ENCODE data around the gene LYPD3. TPM values are rescaled to one million over a fixed set of nuclear protein-coding genes. Genes with fewer than 3 reads are reported as not detected.
A peak's percentile ranks its signal among the peaks of the same experiment; 100 is the strongest.
"Not testable (repeated sequence)": the region's sequence is repeated elsewhere in the genome, so short reads cannot be mapped to it uniquely, and the experiment has no call there.

The LYPD3 gene
- polyA plus RNA-seq, 3 donors: 0.24 to 22.9 (median 0.48) TPM

DNA sequence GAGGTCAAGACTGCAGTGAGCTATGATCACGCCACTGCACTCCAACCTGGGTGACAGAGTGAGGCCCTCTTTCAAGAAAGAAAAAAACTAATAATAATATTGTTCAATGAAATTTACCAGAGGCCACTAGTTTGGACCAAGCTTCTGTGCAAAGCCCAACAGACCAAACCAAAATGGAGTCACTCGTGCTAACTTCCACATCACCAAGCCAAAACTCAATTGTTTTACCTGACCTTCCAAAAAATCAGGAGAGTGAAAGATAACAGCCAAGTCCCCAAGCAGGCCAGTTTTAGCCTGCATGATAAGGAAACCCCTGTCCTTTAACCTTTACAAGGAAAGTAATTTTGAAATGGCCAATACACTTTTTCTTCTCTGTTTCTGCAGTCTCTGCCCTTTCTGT lies 20.0 kb downstream of the LYPD3 start:
- H3K9ac ChIP-seq (ENCODE audit: insufficient read depth, low read length, poor library complexity, severe bottlenecking): no peak overlapping the region
- H3K9me3 ChIP-seq (replicated peaks in 1 of 2; ENCODE audit: control insufficient read depth in 1 of 2, insufficient read depth in 1 of 2, low read length in 2 of 2): no peaks in the 10 kb centered on the region
- H3K4me3 ChIP-seq (replicated peaks in 1 of 3; ENCODE audit: low read depth in 2 of 3, low read length in 3 of 3): no peak overlapping the region
- peaks cover 35 to 36% of the 10 kb centered on the region in 2 donors for H3K4me1 ChIP-seq (ENCODE audit: control insufficient read depth in 1 of 2, insufficient read depth in 2 of 2, low read length in 2 of 2)
- WGBS (ENCODE audit: insufficient coverage): 100% methylated on average over 1 of the region's 2 CpGs
- intact Hi-C loops (cut with micrococcal nuclease): loop anchor here in 1 of 2 donors (5.0 kb wide), 2 partner anchors 62 to 77 kb away; no protein-coding TSS in a partner anchor
- Mint-ChIP-seq H3K4me1 (peaks cover 25% of the 10 kb centered on the region), H3K9me3 (peaks cover 0 to 3% (median 0%) of the 10 kb centered on the region in 7 donors), H3K27me3 (ENCODE audit: low read depth in 3 of 3) (peaks cover 8 to 16% (median 12%) of the 10 kb centered on the region in 3 donors), H3K36me3 (no peaks in the 10 kb centered on the region), H3K4me3 (no peak overlapping the region), H3K27ac (no peak overlapping the region)
- H3K27ac ChIP-seq (ENCODE audit: low read depth in 1 of 2, low read length in 2 of 2): no peak overlapping the region
- H4K20me1 ChIP-seq (ENCODE audit: insufficient read depth, low read length): no peaks in the 10 kb centered on the region
- no peak overlapping the region for H2AFZ ChIP-seq (ENCODE audit: insufficient read depth, low read depth, low read length, poor library complexity, severe bottlenecking)
- no peak for DNase-seq
- no peaks in the 10 kb centered on the region for H3K27me3 ChIP-seq (ENCODE audit: control insufficient read depth in 2 of 2, insufficient read depth in 2 of 2, low read length in 2 of 2)
- no peaks in the 10 kb centered on the region for H3K79me2 ChIP-seq (ENCODE audit: insufficient read depth, low read length)
- TF ChIP-seq, protein P1, sequence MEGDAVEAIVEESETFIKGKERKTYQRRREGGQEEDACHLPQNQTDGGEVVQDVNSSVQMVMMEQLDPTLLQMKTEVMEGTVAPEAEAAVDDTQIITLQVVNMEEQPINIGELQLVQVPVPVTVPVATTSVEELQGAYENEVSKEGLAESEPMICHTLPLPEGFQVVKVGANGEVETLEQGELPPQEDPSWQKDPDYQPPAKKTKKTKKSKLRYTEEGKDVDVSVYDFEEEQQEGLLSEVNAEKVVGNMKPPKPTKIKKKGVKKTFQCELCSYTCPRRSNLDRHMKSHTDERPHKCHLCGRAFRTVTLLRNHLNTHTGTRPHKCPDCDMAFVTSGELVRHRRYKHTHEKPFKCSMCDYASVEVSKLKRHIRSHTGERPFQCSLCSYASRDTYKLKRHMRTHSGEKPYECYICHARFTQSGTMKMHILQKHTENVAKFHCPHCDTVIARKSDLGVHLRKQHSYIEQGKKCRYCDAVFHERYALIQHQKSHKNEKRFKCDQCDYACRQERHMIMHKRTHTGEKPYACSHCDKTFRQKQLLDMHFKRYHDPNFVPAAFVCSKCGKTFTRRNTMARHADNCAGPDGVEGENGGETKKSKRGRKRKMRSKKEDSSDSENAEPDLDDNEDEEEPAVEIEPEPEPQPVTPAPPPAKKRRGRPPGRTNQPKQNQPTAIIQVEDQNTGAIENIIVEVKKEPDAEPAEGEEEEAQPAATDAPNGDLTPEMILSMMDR (IDR thresholded peaks at IDR 0.05): no peak
- no peaks in the 10 kb centered on the region for H3K36me3 ChIP-seq (replicated peaks in 1 of 2; ENCODE audit: control insufficient read depth in 1 of 2, insufficient read depth in 2 of 2, low read length in 2 of 2)
- no peak overlapping the region for H3K4me2 ChIP-seq (replicated peaks; ENCODE audit: extremely low read depth, low read length, poor library complexity, severe bottlenecking)

DNA sequence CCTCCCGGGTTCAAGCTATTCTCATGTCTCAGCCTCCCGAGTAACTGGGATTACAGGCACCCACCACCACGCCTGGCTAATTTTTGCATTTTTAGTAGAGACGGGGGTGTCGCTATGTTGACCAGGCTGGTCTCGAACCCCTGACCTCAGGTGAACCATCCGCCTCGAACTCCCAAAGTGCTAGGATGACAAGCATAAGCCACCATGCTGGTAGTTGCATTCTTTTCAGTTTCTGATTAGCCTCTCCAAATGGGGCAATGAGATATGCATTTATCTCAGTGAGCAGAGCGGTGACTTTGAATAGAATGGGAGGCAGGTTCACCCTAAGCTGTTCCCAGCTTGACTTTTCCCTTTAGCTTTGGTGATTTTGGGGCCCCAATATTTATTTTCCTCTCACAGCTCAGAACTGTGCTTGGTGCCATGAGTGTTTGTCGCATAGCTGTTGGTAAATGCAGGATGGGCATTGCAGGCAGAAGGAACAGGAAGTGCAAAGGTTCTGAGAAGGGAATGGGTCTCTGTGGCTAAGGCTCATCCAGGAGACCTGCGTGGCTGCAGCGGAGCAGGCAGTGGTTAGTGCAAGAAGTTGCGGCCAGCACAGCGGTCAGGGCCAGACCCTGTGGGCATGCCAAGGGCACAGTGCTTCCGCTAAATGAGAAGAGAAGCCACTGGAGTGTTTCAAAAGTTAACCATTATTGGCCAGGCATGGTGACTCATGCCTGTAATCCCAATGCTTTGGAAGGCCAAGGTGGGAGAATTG lies 20.7 kb downstream of the LYPD3 start:
- H3K4me1 Mint-ChIP-seq: peaks cover 25% of the 10 kb centered on the region
- H3K36me3 Mint-ChIP-seq: no peaks in the 10 kb centered on the region
- DNase-seq: peak; percentile 54 to 81 (median 62)
- 66% methylated on average over 12 of the region's 15 CpGs for WGBS (ENCODE audit: insufficient coverage)
- intact Hi-C loops (cut with micrococcal nuclease): loop anchor here in 1 of 2 donors (5.0 kb wide), 2 partner anchors 63 to 78 kb away; no protein-coding TSS in a partner anchor
- no peak overlapping the region for H3K9ac ChIP-seq (ENCODE audit: insufficient read depth, low read length, poor library complexity, severe bottlenecking)
- H3K4me3 Mint-ChIP-seq: no peak overlapping the region
- TF ChIP-seq, protein P1 (IDR thresholded peaks at IDR 0.05): no peak
- H3K27me3 ChIP-seq (ENCODE audit: control insufficient read depth in 2 of 2, insufficient read depth in 2 of 2, low read length in 2 of 2): no peaks in the 10 kb centered on the region
- no peak overlapping the region for H3K27ac ChIP-seq (ENCODE audit: low read depth in 1 of 2, low read length in 2 of 2)
- H4K20me1 ChIP-seq (ENCODE audit: insufficient read depth, low read length): no peaks in the 10 kb centered on the region
- H3K36me3 ChIP-seq (replicated peaks in 1 of 2; ENCODE audit: control insufficient read depth in 1 of 2, insufficient read depth in 2 of 2, low read length in 2 of 2): no peaks in the 10 kb centered on the region
- H3K4me2 ChIP-seq (replicated peaks; ENCODE audit: extremely low read depth, low read length, poor library complexity, severe bottlenecking): no peak overlapping the region
- H3K9me3 Mint-ChIP-seq: peaks cover 0 to 3% (median 0%) of the 10 kb centered on the region in 7 donors
- H3K79me2 ChIP-seq (ENCODE audit: insufficient read depth, low read length): no peaks in the 10 kb centered on the region
- H2AFZ ChIP-seq (ENCODE audit: insufficient read depth, low read depth, low read length, poor library complexity, severe bottlenecking): no peak overlapping the region
- H3K9me3 ChIP-seq (replicated peaks in 1 of 2; ENCODE audit: control insufficient read depth in 1 of 2, insufficient read depth in 1 of 2, low read length in 2 of 2): no peaks in the 10 kb centered on the region
- H3K27ac Mint-ChIP-seq: peak overlapping the region in 5 of 7 donors; percentile 41 to 78 (median 47)
- H3K4me3 ChIP-seq (replicated peaks in 1 of 3; ENCODE audit: low read depth in 2 of 3, low read length in 3 of 3): no peak overlapping the region
- peaks cover 35 to 37% of the 10 kb centered on the region in 2 donors for H3K4me1 ChIP-seq (ENCODE audit: control insufficient read depth in 1 of 2, insufficient read depth in 2 of 2, low read length in 2 of 2)
- H3K27me3 Mint-ChIP-seq (ENCODE audit: low read depth in 3 of 3): peaks cover 8 to 16% (median 12%) of the 10 kb centered on the region in 3 donors

DNA sequence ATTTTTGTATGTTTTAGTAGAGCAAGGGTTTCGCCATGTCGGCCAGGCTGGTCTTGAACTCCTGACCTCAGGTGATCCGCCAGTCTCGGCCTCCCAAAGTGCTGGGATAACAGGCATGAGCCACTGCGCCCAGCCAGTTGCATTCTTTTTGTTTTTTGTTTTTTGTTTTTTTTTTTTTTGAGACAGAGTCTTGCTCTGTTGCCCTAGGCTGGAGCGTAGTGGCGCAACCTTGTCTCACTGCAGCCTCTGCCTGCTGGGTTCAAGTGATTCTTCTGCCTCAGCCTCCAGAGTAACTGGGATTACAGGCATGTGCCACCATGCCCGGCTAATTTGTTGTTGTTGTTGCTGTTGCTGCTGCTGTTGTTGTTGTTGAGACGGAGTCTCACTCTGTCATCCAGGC lies 21.3 kb downstream of the LYPD3 start:
- H3K4me3 Mint-ChIP-seq; H2AFZ ChIP-seq (ENCODE audit: insufficient read depth, low read depth, low read length, poor library complexity, severe bottlenecking); H3K9me3 ChIP-seq (replicated peaks in 1 of 2; ENCODE audit: control insufficient read depth in 1 of 2, insufficient read depth in 1 of 2, low read length in 2 of 2); H3K36me3 ChIP-seq (replicated peaks in 1 of 2; ENCODE audit: control insufficient read depth in 1 of 2, insufficient read depth in 2 of 2, low read length in 2 of 2); H3K9me3 Mint-ChIP-seq; H3K4me2 ChIP-seq (replicated peaks; ENCODE audit: extremely low read depth, low read length, poor library complexity, severe bottlenecking); H3K27me3 ChIP-seq (ENCODE audit: control insufficient read depth in 2 of 2, insufficient read depth in 2 of 2, low read length in 2 of 2); H3K36me3 Mint-ChIP-seq; H3K79me2 ChIP-seq (ENCODE audit: insufficient read depth, low read length); H3K27ac ChIP-seq (ENCODE audit: low read depth in 1 of 2, low read length in 2 of 2); DNase-seq; H4K20me1 ChIP-seq (ENCODE audit: insufficient read depth, low read length); H3K4me3 ChIP-seq (replicated peaks in 1 of 3; ENCODE audit: low read depth in 2 of 3, low read length in 3 of 3); H3K9ac ChIP-seq (ENCODE audit: insufficient read depth, low read length, poor library complexity, severe bottlenecking); intact Hi-C loops (cut with micrococcal nuclease): not testable (repeated sequence)
- Mint-ChIP-seq H3K4me1 (peaks cover 31% of the 10 kb centered on the region), H3K27ac (peak overlapping the region in 1 of 7 donors; percentile 42), H3K27me3 (ENCODE audit: low read depth in 3 of 3) (peaks cover 8 to 16% (median 12%) of the 10 kb centered on the region in 3 donors)
- 100% methylated on average over 6 of the region's 9 CpGs for WGBS (ENCODE audit: insufficient coverage)
- peaks cover 40 to 41% of the 10 kb centered on the region in 2 donors for H3K4me1 ChIP-seq (ENCODE audit: control insufficient read depth in 1 of 2, insufficient read depth in 2 of 2, low read length in 2 of 2)
